Endodermal cell (in vitro differentiated cells): ENCODE results near the gene RUNX1. TPM values are rescaled to one million over a fixed set of nuclear protein-coding genes. Genes with fewer than 3 reads are reported as not detected.

ENCODE experiments used
- DNase-seq: peaks from one replicate; pipeline ENCODE4 v3.0.0-alpha.2; 2017
- H3K27ac ChIP-seq: 2 replicates; pipeline ENCODE4 v1.5.1; 2013; ENCODE audit warnings: mild to moderate bottlenecking, low read depth, low read length, moderate library complexity
- H3K27me3 ChIP-seq: 2 replicates; pipeline ENCODE4 v1.6.1; 2013; ENCODE audit warnings: mild to moderate bottlenecking, low read length, moderate library complexity; ENCODE audit not compliant: insufficient read depth, control insufficient read depth, poor library complexity, severe bottlenecking
- H3K36me3 ChIP-seq: 2 replicates; pipeline ENCODE4 v1.7.0; 2013; ENCODE audit warnings: mild to moderate bottlenecking, low read length, moderate library complexity; ENCODE audit not compliant: control insufficient read depth, insufficient read depth
- H3K4me1 ChIP-seq: one replicate; pipeline ENCODE4 v1.7.0; 2013; ENCODE audit warnings: low read length; ENCODE audit not compliant: control insufficient read depth, insufficient read depth
- H3K4me3 ChIP-seq: 2 replicates; pipeline ENCODE4 v1.5.1; 2013; ENCODE audit warnings: mild to moderate bottlenecking, low read length, moderate library complexity
- H3K9ac ChIP-seq: 2 replicates; pipeline ENCODE4 v1.6.1; 2013; ENCODE audit warnings: mild to moderate bottlenecking, low read length, moderate library complexity; ENCODE audit not compliant: poor library complexity, severe bottlenecking; ENCODE audit errors: extremely low read depth
- H3K9me3 ChIP-seq: 2 replicates; pipeline ENCODE4 v1.6.1; 2013; ENCODE audit warnings: mild to moderate bottlenecking, low read length, moderate library complexity; ENCODE audit not compliant: control insufficient read depth
- H3K27ac Mint-ChIP-seq: 2 replicates; pipeline ENCODE4 v1.8.0; 2020; ENCODE audit warnings: mixed read lengths
- H3K27me3 Mint-ChIP-seq: 2 replicates; pipeline ENCODE4 v1.8.0; 2021; ENCODE audit warnings: mild to moderate bottlenecking, mixed read lengths; ENCODE audit not compliant: insufficient read depth
- H3K36me3 Mint-ChIP-seq: 2 replicates; pipeline ENCODE4 v1.8.0; 2020; ENCODE audit warnings: low read depth, mixed read lengths
- H3K4me1 Mint-ChIP-seq: 2 replicates; pipeline ENCODE4 v1.8.0; 2020; ENCODE audit warnings: mixed read lengths
- H3K4me3 Mint-ChIP-seq: 2 replicates; pipeline ENCODE4 v1.8.0; 2020; ENCODE audit warnings: mild to moderate bottlenecking, moderate library complexity, mixed read lengths
- H3K9me3 Mint-ChIP-seq: 2 replicates; pipeline ENCODE4 v1.8.0; 2020; ENCODE audit warnings: mild to moderate bottlenecking, mixed read lengths
- CTCF ChIP-seq: fragments of 200-600 bp; sonication (generic); conservative IDR thresholded peaks from 2 replicates; pipeline ENCODE4 v1.5.0; 2021; ENCODE audit warnings: antibody characterized with exemption, mild to moderate bottlenecking
- WGBS, 2 experiments: methylation state at CpG; one replicate each; pipeline versions ENCODE4 v1.1.5 to v1.1.7; 2013; ENCODE audit warnings: missing lambda C conversion rate in 2 of 2, mixed read lengths in 1 of 2; ENCODE audit not compliant: insufficient coverage in 1 of 2, insufficient read length in 1 of 2; 5-methylcytosine and 5-hydroxymethylcytosine counted together
- total RNA-seq, 2 donors: library from RNA; stranded (reverse); fragmentation: NEBNext Ultra II Directional in 1 of 2; extraction: Animal tissue kit (Norgen Biotek cat#: 25700) in 1 of 2; gene quantifications; 2 replicates in 1 of 2; 3 replicates in 1 of 2; pipeline ENCODE4 v1.2.1, GENCODE V29; 2021

RUNX1 gene
- total RNA-seq, 2 donors from 2014 or later = 0.31 to 2.8 TPM

DNA sequence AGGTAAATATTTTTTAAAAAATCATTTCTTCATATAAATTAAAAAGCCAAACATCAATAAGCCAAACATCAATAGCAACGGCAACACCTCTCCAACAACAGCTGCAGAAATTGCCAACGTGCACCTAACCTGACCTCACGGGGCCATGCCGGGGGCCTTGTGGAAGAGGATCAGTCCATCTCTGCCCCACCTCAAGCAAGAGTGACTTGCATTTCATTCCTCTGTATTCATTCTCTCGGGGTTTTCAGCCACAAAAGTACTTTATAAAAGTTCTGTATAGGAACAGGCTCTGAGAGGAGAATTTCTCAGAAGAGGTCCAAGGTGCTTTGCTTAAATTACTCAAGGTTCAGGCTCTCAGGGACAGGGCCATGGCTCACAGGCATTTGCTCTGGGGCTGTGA is 100.9 kb downstream of the RUNX1 start:
- no peaks in the 10 kb centered on the region for H3K36me3 Mint-ChIP-seq
- Histone ChIP-seq H3K4me1 (no peaks in the 10 kb centered on the region), H3K27ac (no peak overlapping the region), H3K27me3 (peaks cover 5% of the 10 kb centered on the region), H3K9ac (no peak overlapping the region), H3K36me3 (no peaks in the 10 kb centered on the region), H3K4me3 (no peak overlapping the region), H3K9me3 (no peaks in the 10 kb centered on the region)
- no peak for DNase-seq
- no peaks in the 10 kb centered on the region for H3K27me3 Mint-ChIP-seq
- H3K4me1 Mint-ChIP-seq = no peaks in the 10 kb centered on the region
- no peaks in the 10 kb centered on the region for H3K9me3 Mint-ChIP-seq
- H3K4me3 Mint-ChIP-seq = no peak overlapping the region
- no peak overlapping the region for H3K27ac Mint-ChIP-seq
- no peak for TF ChIP-seq CTCF
- whole genome bisulfite sequencing, 2 experiments = 87 to 100% methylated on average over 1 to 5 of the region's 5 CpGs

DNA sequence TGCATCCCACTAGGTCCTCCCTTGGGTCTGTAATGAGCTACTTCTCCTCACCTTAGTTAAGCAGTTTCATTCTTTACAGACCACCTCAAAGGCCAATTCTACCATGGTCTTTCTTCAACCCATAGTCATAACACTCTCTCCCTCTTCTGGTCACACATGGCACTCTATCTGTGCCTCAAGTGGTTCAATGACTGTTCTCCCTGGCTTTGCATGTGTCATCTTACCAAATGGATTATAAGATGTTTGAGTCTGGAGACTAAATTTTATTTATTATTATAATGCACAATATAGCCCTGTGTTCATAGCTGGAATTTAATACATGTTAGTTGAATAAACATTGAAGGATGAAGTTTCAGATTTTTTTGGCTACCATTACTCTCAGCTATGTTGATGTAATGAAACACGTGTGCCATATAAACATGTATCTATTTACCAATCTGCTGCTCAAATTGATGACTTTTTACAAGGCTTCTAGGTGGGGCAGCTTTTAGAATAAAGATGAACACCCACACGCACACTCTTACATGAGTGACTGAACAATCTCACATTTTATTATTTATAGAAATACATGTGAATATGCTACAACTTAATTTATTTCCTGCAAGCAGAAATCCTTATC is 102.1 kb downstream of the RUNX1 start:
- WGBS, 2 experiments = 90% methylated on average over 2 of the region's 2 CpGs; no CpG with 5 or more reads in 1 of the 2 experiments
- no peak for DNase-seq
- Histone ChIP-seq H3K4me3 (no peak overlapping the region), H3K9me3 (no peaks in the 10 kb centered on the region), H3K27me3 (peaks cover 5% of the 10 kb centered on the region), H3K4me1 (no peaks in the 10 kb centered on the region), H3K27ac (no peak overlapping the region), H3K9ac (no peak overlapping the region), H3K36me3 (no peaks in the 10 kb centered on the region)
- Mint-ChIP-seq H3K4me3 (no peak overlapping the region), H3K27ac (no peak overlapping the region), H3K27me3 (no peaks in the 10 kb centered on the region), H3K4me1 (no peaks in the 10 kb centered on the region), H3K36me3 (no peaks in the 10 kb centered on the region), H3K9me3 (no peaks in the 10 kb centered on the region)
- TF ChIP-seq CTCF = peak; percentile 68

DNA sequence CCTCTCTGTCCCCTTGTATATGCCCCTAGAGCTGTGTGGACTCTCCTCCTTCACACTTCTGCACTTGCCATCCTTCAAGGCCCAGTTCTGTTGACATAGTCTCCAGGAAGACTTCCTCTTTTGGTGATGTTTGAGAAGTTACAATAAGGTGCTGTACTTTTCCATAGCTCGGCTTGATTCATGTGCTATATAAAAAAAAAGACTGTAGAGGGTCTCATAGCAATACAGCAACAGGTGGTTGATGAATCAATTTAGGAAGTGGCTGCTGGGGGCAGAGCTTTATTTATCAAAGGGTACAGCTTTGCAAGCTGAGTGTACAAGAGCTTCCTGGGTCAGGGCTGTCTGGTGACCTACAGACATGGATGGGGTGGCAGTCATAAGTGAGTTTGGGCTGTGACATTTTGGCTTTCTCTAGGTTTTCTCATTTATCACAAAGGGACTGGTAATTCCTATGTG is 102.7 kb downstream of the RUNX1 start:
- Mint-ChIP-seq H3K4me3 (no peak overlapping the region), H3K36me3 (no peaks in the 10 kb centered on the region), H3K27me3 (no peaks in the 10 kb centered on the region), H3K9me3 (no peaks in the 10 kb centered on the region), H3K4me1 (peaks cover under 1% of the 10 kb centered on the region), H3K27ac (no peak overlapping the region)
- Histone ChIP-seq H3K9me3 (no peaks in the 10 kb centered on the region), H3K27ac (no peak overlapping the region), H3K36me3 (no peaks in the 10 kb centered on the region), H3K9ac (no peak overlapping the region), H3K4me1 (no peaks in the 10 kb centered on the region), H3K4me3 (no peak overlapping the region), H3K27me3 (peaks cover 5% of the 10 kb centered on the region)
- 90 to 94% methylated on average over 1 of the region's 1 CpG for WGBS, 2 experiments
- no peak for DNase-seq
- TF ChIP-seq CTCF = no peak
